Activated naive CD8-positive, alpha-beta T cell treated with anti-CD3 and anti-CD28 coated beads, Interleukin-2, amount 50 U/mL, for 16 hours (primary cell): ENCODE results near the gene SEC14L1.
A peak's percentile ranks its signal among the peaks of the same experiment; 100 is the strongest.
"Not testable (repeated sequence)": the region's sequence is repeated elsewhere in the genome, so short reads cannot be mapped to it uniquely, and the experiment has no call there.

Experiments
- DNase-seq: peaks from one replicate; pipeline ENCODE4 v3.0.0-alpha.2; 2020; ENCODE audit warnings: low read depth, low spot score

The SEC14L1 gene

GRCh38 chr17:77237232-77238008 is 96.7 kb downstream of the SEC14L1 start:
- DNase-seq = no peak

GRCh38 chr17:77240976-77241375 is 100.2 kb downstream of the SEC14L1 start:
- no peak for DNase-seq

- DNase-seq = no peak
Observed at GRCh38 chr17:77242118-77242851, 101.5 kb downstream of the SEC14L1 start.

GRCh38 chr17:77245162-77245926 is 104.6 kb downstream of the SEC14L1 start:
- no peak for DNase-seq

GRCh38 chr17:77246110-77247047 is 105.6 kb downstream of the SEC14L1 start:
- no peak for DNase-seq

- DNase-seq = peak; percentile 76
Observed at GRCh38 chr17:77247048-77247541, 106.3 kb downstream of the SEC14L1 start.

- DNase-seq = no peak
Observed at GRCh38 chr17:77247609-77248008, 106.8 kb downstream of the SEC14L1 start.

GRCh38 chr17:77248216-77249114 is 107.7 kb downstream of the SEC14L1 start:
- DNase-seq = no peak

- DNase-seq = no peak
Observed at GRCh38 chr17:77251622-77252183, 110.9 kb downstream of the SEC14L1 start.

GRCh38 chr17:77252306-77252705 is 111.5 kb downstream of the SEC14L1 start:
- not testable (repeated sequence) for DNase-seq

GRCh38 chr17:77253611-77254051 is 112.9 kb downstream of the SEC14L1 start:
- DNase-seq = no peak

GRCh38 chr17:77254951-77255825 is 114.4 kb downstream of the SEC14L1 start:
- DNase-seq = no peak

- DNase-seq = not testable (repeated sequence)
Observed at GRCh38 chr17:77255970-77256369, 115.2 kb downstream of the SEC14L1 start.

GRCh38 chr17:77256710-77257109 is 115.9 kb downstream of the SEC14L1 start:
- no peak for DNase-seq

GRCh38 chr17:77257169-77257568 is 116.4 kb downstream of the SEC14L1 start:
- DNase-seq = no peak

- no peak for DNase-seq
Observed at GRCh38 chr17:77257596-77258458, 117.1 kb downstream of the SEC14L1 start.

- DNase-seq = no peak
Observed at GRCh38 chr17:77258638-77259037, 117.9 kb downstream of the SEC14L1 start.
